ENCODE results near the gene SHROOM4.

Gene SHROOM4

DNA sequence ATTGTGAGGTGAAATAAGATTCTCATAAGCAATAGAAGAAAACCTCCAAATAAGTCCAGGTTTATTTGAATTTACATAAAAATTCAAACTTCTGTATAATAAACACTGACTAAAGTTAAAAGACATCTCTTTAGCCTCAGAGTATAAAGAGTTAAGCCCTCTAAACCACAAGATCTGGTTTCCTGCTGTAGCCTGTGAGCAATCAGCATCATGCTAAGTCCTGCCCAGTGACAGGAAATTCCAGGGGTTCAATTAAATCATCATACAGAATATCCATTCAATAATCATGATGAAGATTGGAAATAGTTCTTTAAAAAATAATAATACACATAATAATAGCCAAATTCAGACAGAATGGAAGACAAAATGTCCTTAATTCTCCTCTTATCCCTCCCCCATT, 204.2 kb downstream of the SHROOM4 start:
- H3K4me3 ChIP-seq (replicated peaks; ENCODE audit: low read depth, low read length): no peak overlapping the region
- no peak for DNase-seq (ENCODE audit: extremely low read depth, insufficient read length)

DNA sequence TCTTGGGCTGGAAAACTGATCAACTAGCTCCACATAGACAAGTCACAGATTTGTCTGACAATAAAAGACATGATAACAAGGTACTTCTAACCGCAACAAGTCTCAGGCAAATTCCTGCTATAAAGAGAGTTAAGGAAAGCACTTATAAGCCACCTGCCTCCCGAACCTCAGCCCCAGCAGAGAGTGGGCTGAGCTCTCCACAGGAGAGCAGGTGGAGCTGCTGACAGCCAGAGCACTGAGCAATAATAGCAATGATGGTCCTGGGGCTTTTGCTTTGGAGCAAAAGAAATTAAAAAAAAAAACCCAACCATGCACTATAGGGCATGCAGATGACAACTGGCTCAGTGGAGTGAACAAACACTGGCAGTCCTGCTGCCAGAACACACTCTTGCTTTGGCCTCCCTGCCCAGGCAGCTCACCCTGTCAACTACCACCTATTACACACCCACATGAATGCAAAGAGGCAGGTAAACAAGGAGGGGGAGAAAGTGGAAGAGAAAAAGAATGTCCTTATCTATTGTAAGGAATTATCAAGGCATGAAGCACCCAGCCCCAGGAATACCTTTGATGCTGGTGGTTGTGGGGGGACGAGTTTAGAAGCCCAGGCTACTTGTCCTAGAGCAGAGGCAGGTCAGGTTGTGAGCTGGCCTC, 207.6 kb downstream of the SHROOM4 start:
- TF ChIP-seq, protein P1, sequence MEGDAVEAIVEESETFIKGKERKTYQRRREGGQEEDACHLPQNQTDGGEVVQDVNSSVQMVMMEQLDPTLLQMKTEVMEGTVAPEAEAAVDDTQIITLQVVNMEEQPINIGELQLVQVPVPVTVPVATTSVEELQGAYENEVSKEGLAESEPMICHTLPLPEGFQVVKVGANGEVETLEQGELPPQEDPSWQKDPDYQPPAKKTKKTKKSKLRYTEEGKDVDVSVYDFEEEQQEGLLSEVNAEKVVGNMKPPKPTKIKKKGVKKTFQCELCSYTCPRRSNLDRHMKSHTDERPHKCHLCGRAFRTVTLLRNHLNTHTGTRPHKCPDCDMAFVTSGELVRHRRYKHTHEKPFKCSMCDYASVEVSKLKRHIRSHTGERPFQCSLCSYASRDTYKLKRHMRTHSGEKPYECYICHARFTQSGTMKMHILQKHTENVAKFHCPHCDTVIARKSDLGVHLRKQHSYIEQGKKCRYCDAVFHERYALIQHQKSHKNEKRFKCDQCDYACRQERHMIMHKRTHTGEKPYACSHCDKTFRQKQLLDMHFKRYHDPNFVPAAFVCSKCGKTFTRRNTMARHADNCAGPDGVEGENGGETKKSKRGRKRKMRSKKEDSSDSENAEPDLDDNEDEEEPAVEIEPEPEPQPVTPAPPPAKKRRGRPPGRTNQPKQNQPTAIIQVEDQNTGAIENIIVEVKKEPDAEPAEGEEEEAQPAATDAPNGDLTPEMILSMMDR (IDR thresholded peaks at IDR 0.05; ENCODE audit: insufficient read depth, low read length, poor library complexity, severe bottlenecking): no peak
- Histone ChIP-seq H3K36me3 (ENCODE audit: control insufficient read depth, insufficient read depth, low read length) (no peaks in the 10 kb centered on the region), H3K27me3 (replicated peaks; ENCODE audit: control insufficient read depth, insufficient read depth, low read length) (no peaks in the 10 kb centered on the region), H3K4me3 (replicated peaks; ENCODE audit: low read depth, low read length) (no peak overlapping the region)
- no peak for DNase-seq (ENCODE audit: extremely low read depth, insufficient read length)

More for the DNA sequence above, 204.2 kb downstream of the SHROOM4 start:
- TF ChIP-seq, protein P1 (IDR thresholded peaks at IDR 0.05; ENCODE audit: insufficient read depth, low read length, poor library complexity, severe bottlenecking): no peak
- H3K36me3 ChIP-seq (ENCODE audit: control insufficient read depth, insufficient read depth, low read length): no peaks in the 10 kb centered on the region
- H3K27me3 ChIP-seq (replicated peaks; ENCODE audit: control insufficient read depth, insufficient read depth, low read length): no peaks in the 10 kb centered on the region

DNA sequence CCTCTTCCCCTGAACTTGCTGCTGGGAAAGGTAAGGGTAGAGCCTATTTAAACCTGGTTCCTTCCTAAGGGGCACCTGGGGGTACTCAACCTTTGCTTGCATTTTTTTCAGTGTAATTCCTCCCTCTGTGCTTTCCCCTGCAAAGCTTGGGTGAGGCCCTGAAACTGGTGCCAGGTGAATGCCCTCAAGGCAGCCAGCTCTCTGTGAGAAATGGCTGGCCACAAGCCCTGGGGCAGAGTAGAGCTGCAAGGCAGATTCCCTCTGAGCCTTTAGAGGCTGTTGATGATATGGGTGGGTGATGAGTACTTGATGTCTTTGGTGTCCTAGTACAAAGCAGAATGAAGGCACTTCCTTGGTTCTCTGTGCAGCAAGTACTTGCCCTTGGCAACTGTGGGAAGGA, 217.9 kb downstream of the SHROOM4 start:
- no peaks in the 10 kb centered on the region for H3K36me3 ChIP-seq (ENCODE audit: control insufficient read depth, insufficient read depth, low read length)
- no peak overlapping the region for H3K4me3 ChIP-seq (replicated peaks; ENCODE audit: low read depth, low read length)
- TF ChIP-seq, protein P1 (IDR thresholded peaks at IDR 0.05; ENCODE audit: insufficient read depth, low read length, poor library complexity, severe bottlenecking): no peak
- H3K27me3 ChIP-seq (replicated peaks; ENCODE audit: control insufficient read depth, insufficient read depth, low read length): no peaks in the 10 kb centered on the region
- DNase-seq (ENCODE audit: extremely low read depth, insufficient read length): no peak

DNA sequence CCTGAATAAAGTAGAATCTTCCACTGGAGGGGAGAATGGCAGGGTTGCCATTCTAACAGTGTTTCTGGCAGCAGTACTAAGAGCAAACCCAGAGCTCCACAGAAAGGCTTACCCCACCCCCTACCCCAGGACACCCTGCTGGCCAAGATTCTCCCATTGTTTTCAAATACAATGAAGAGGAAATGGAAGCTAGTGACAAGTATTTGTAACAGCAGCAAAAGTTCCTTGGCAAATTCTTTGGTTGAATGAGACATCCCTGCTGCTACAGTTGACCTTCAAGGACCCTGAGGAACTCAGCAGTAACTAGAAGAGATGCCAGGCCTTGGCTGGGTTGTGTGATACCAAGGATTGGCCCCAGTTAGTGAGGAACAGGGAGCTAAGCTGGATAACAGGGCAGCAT, 219.2 kb downstream of the SHROOM4 start:
- Histone ChIP-seq H3K27me3 (replicated peaks; ENCODE audit: control insufficient read depth, insufficient read depth, low read length) (no peaks in the 10 kb centered on the region), H3K36me3 (ENCODE audit: control insufficient read depth, insufficient read depth, low read length) (no peaks in the 10 kb centered on the region), H3K4me3 (replicated peaks; ENCODE audit: low read depth, low read length) (no peak overlapping the region)
- TF ChIP-seq, protein P1 (IDR thresholded peaks at IDR 0.05; ENCODE audit: insufficient read depth, low read length, poor library complexity, severe bottlenecking): no peak
- DNase-seq (ENCODE audit: extremely low read depth, insufficient read length): no peak

DNA sequence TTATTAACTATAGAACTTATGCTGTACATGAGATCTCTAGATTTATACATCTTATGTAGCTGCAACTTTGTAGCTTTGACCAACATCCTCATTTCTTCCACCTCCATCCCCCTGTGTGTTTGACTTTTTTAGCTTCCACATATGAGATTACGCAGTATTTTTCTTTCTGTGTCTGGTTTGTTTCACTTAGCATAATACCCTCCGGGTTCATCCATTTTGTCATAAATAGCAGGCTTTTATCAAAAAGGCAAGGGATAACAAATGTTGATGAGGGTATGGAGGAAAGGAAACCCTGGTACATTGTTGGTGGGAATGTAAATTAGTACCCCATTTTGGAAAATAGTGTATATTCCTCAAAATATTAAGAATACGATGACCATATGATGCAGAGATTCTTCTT, 227.0 kb downstream of the SHROOM4 start:
- Histone ChIP-seq H3K36me3 (ENCODE audit: control insufficient read depth, insufficient read depth, low read length) (no peaks in the 10 kb centered on the region), H3K27me3 (replicated peaks; ENCODE audit: control insufficient read depth, insufficient read depth, low read length) (no peaks in the 10 kb centered on the region), H3K4me3 (replicated peaks; ENCODE audit: low read depth, low read length) (no peak overlapping the region)
- no peak for DNase-seq (ENCODE audit: extremely low read depth, insufficient read length)
- TF ChIP-seq, protein P1 (IDR thresholded peaks at IDR 0.05; ENCODE audit: insufficient read depth, low read length, poor library complexity, severe bottlenecking): no peak

DNA sequence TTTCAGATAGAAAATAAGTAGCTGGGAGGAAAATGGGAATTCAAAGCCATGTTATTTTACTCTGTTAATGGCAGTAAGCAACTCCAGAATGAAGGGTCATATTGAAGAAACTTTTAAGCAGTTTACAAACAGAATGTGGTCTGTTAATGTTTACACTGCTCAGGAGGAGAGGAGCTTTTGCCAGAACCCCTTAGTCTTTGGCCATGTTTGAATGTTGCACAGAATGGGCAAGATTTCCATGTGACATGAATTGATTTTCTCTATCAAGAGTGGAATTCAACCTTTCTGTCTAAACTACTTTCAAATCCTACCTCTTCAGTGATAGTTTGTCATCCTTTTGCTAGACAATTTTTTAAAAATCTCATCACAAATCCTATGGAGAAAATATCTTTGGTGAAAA, 227.6 kb downstream of the SHROOM4 start:
- DNase-seq (ENCODE audit: extremely low read depth, insufficient read length): no peak
- no peak overlapping the region for H3K4me3 ChIP-seq (replicated peaks; ENCODE audit: low read depth, low read length)
- H3K27me3 ChIP-seq (replicated peaks; ENCODE audit: control insufficient read depth, insufficient read depth, low read length): no peaks in the 10 kb centered on the region
- TF ChIP-seq, protein P1 (IDR thresholded peaks at IDR 0.05; ENCODE audit: insufficient read depth, low read length, poor library complexity, severe bottlenecking): no peak
- H3K36me3 ChIP-seq (ENCODE audit: control insufficient read depth, insufficient read depth, low read length): no peaks in the 10 kb centered on the region

All from GM06990 (cell line).